ENCODE results near the gene SATL1.

The SATL1 gene

DNA sequence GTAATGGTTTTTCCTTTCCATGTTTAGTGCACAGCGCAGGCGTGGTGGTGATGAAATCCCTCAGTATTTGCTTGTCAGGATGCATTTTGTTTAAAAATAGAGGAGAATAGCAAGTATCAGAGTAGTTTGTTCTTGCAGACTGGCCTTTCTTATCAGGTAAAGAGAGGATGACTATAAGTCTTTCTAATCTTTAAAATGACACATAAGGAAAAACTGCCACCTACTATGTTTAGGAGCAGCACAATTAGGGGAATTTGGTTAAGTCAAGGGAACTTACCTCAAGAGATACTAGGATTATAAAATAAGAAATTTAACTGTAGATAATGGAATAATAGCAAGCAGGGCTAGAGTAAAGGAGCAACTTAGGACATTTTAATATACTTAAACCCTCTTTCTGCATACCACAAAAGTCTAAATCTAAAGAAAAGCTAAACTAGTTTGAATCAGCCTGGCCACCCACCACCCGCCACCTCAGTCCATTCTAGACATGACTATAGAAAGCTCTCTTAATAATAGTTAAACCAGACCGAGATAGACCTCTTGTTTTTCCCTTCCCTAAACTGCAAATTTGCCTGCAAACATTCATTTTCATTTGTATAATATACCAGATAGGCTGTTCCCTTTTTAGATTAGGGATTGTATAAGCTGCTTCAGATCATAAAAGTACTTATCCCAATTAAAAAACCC lies 177.9 kb downstream of the SATL1 start:
- Histone ChIP-seq H3K9me3 (ENCODE audit: control extremely low read depth in 1 of 5, control insufficient read depth in 4 of 5, insufficient read depth in 2 of 5, low read depth in 1 of 5, low read length in 4 of 5) (no peaks in the 10 kb centered on the region), H3K27ac (ENCODE audit: insufficient read depth in 1 of 2, low read depth in 1 of 2, low read length in 2 of 2, poor library complexity in 1 of 2, severe bottlenecking in 2 of 2) (no peak overlapping the region), H3K4me3 (ENCODE audit: control insufficient read depth in 1 of 7, extremely low read depth in 1 of 7, insufficient read depth in 4 of 7, low read depth in 2 of 7, low read length in 6 of 7) (no peak overlapping the region), H3K27me3 (replicated peaks in 2 of 5; ENCODE audit: control insufficient read depth in 4 of 5, insufficient read depth in 5 of 5, low read length in 4 of 5) (no peaks in the 10 kb centered on the region), H3K36me3 (ENCODE audit: control insufficient read depth in 4 of 4, insufficient read depth in 4 of 4, low read length in 3 of 4) (peaks cover 0 to 1% (median 0%) of the 10 kb centered on the region in 4 experiments), H3K4me1 (ENCODE audit: control extremely low read depth in 1 of 4, control insufficient read depth in 4 of 4, insufficient read depth in 4 of 4, low read length in 3 of 4) (no peaks in the 10 kb centered on the region)
- DNase-seq = no peak
- ChIA-PET POLR2A (no interaction called here), CTCF (no interaction called here)
- no CpG with 5 or more reads among the region's 4 CpGs for WGBS (ENCODE audit: insufficient coverage)

DNA sequence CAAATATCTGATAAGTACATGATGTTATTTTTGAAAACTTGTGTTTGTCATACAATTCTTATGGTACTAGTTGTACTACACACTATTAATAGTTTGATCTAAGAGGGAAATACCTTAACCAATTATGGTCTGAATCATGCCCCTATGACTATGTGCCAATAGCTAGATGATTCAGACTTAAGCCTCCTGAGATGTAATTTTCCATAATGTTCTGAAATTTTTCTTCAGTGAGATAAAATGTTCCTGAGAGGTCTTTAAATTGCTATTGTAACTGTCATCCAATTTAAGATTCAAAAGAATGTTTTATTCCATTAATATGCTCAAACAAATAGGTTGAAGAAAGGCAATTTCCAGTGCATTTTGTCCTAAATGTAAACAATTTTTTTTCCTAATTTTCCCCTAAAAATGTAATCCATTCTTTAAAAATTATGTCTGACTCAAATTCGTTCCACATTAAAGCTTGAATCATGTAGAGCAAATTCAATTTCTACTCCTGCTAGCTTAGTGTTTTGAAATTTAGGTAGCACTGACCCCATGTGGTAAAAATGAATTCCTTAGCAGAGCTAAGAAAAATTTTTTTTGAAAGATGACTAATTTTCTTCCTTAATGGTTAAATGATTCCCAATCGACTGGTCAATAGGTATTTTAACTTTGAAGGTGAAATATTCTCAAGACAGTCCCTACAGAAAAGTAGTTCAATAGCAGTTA lies 190.8 kb downstream of the SATL1 start:
- H3K36me3 ChIP-seq (ENCODE audit: control insufficient read depth in 4 of 4, insufficient read depth in 4 of 4, low read length in 3 of 4) = no peaks in the 10 kb centered on the region
- no peak overlapping the region for H3K4me3 ChIP-seq (ENCODE audit: control insufficient read depth in 1 of 7, extremely low read depth in 1 of 7, insufficient read depth in 4 of 7, low read depth in 2 of 7, low read length in 6 of 7)
- POLR2A ChIA-PET = no interaction called here
- CTCF ChIA-PET = interaction anchor here (0.9 to 1.2 kb wide), 2 partner anchors 10 to 324 kb away, joined by 3 read pairs; no protein-coding TSS in a partner anchor
- whole genome bisulfite sequencing (ENCODE audit: insufficient coverage) = 20% methylated on average over 1 of the region's 2 CpGs
- DNase-seq = peak; percentile 7 to 36 (median 21)
- no peaks in the 10 kb centered on the region for H3K27me3 ChIP-seq (replicated peaks in 2 of 5; ENCODE audit: control insufficient read depth in 4 of 5, insufficient read depth in 5 of 5, low read length in 4 of 5)
- H3K9me3 ChIP-seq (ENCODE audit: control extremely low read depth in 1 of 5, control insufficient read depth in 4 of 5, insufficient read depth in 2 of 5, low read depth in 1 of 5, low read length in 4 of 5) = no peaks in the 10 kb centered on the region
- H3K4me1 ChIP-seq (ENCODE audit: control extremely low read depth in 1 of 4, control insufficient read depth in 4 of 4, insufficient read depth in 4 of 4, low read length in 3 of 4) = no peaks in the 10 kb centered on the region
- no peak overlapping the region for H3K27ac ChIP-seq (ENCODE audit: insufficient read depth in 1 of 2, low read depth in 1 of 2, low read length in 2 of 2, poor library complexity in 1 of 2, severe bottlenecking in 2 of 2)

DNA sequence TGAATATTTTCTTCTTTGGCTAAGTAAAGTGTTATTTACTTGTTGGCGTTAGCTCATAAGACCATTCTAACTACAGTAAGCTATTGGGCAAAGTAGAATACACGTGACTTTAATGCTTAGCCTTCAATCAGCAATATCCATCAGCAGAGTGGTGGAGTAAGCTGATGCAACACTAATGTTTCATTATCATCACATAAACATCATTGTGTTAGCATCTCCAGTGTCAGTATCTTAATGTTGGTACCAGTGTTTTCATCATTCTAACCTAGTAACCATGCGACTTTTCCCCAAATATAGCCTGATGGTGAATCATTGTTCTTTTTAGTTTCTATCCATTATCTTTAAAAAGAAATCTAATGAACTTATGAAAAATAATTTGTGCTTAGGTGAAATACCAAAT lies 191.4 kb downstream of the SATL1 start:
- Histone ChIP-seq H3K4me1 (ENCODE audit: control extremely low read depth in 1 of 4, control insufficient read depth in 4 of 4, insufficient read depth in 4 of 4, low read length in 3 of 4) (no peaks in the 10 kb centered on the region), H3K4me3 (ENCODE audit: control insufficient read depth in 1 of 7, extremely low read depth in 1 of 7, insufficient read depth in 4 of 7, low read depth in 2 of 7, low read length in 6 of 7) (no peak overlapping the region), H3K27ac (ENCODE audit: insufficient read depth in 1 of 2, low read depth in 1 of 2, low read length in 2 of 2, poor library complexity in 1 of 2, severe bottlenecking in 2 of 2) (no peak overlapping the region), H3K36me3 (ENCODE audit: control insufficient read depth in 4 of 4, insufficient read depth in 4 of 4, low read length in 3 of 4) (no peaks in the 10 kb centered on the region), H3K9me3 (ENCODE audit: control extremely low read depth in 1 of 5, control insufficient read depth in 4 of 5, insufficient read depth in 2 of 5, low read depth in 1 of 5, low read length in 4 of 5) (no peaks in the 10 kb centered on the region), H3K27me3 (replicated peaks in 2 of 5; ENCODE audit: control insufficient read depth in 4 of 5, insufficient read depth in 5 of 5, low read length in 4 of 5) (no peaks in the 10 kb centered on the region)
- 60% methylated on average over 1 of the region's 3 CpGs for WGBS (ENCODE audit: insufficient coverage)
- ChIA-PET POLR2A (no interaction called here), CTCF (no interaction called here)
- DNase-seq = no peak

DNA sequence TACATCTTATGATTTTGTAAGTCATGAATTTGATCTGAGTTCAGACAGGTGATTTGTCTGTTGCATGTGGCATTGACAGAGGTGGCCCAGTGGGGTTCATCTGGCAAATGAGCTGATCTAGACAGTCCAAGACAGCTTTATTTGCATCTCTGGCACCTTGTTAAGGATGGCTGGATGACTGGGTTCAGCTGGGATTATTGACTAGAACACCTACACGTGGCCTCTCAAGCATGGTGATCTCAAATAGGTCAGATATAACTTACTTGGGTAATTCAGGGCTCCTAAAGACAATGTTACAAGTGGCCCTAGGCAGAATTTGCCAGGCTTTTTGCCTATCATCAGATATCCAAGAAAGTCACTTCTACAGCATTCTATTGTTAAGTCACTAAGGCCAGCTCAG lies 192.0 kb downstream of the SATL1 start:
- Histone ChIP-seq H3K4me3 (ENCODE audit: control insufficient read depth in 1 of 7, extremely low read depth in 1 of 7, insufficient read depth in 4 of 7, low read depth in 2 of 7, low read length in 6 of 7) (no peak overlapping the region), H3K27ac (ENCODE audit: insufficient read depth in 1 of 2, low read depth in 1 of 2, low read length in 2 of 2, poor library complexity in 1 of 2, severe bottlenecking in 2 of 2) (no peak overlapping the region), H3K4me1 (ENCODE audit: control extremely low read depth in 1 of 4, control insufficient read depth in 4 of 4, insufficient read depth in 4 of 4, low read length in 3 of 4) (no peaks in the 10 kb centered on the region), H3K27me3 (replicated peaks in 2 of 5; ENCODE audit: control insufficient read depth in 4 of 5, insufficient read depth in 5 of 5, low read length in 4 of 5) (no peaks in the 10 kb centered on the region), H3K36me3 (ENCODE audit: control insufficient read depth in 4 of 4, insufficient read depth in 4 of 4, low read length in 3 of 4) (no peaks in the 10 kb centered on the region), H3K9me3 (ENCODE audit: control extremely low read depth in 1 of 5, control insufficient read depth in 4 of 5, insufficient read depth in 2 of 5, low read depth in 1 of 5, low read length in 4 of 5) (no peaks in the 10 kb centered on the region)
- ChIA-PET POLR2A (no interaction called here), CTCF (no interaction called here)
- WGBS (ENCODE audit: insufficient coverage) = 40% methylated on average over 1 of the region's 1 CpG
- no peak for DNase-seq
